DND-41 (cell line): ENCODE results near the gene TTC14.

ENCODE experiments used
- ATAC-seq: fragments of 200-7000 bp; cut with Tn5 transposase; 3 replicates; pipeline ENCODE4 v1.9.1; 2021; ENCODE audit warnings: low read depth; ENCODE audit not compliant: insufficient read depth
- DNase-seq: peaks from one replicate; pipeline ENCODE4 v3.0.0-alpha.2; 2020
- H2AFZ ChIP-seq: 2 replicates; pipeline ENCODE4 v1.6.0; 2012; ENCODE audit warnings: low read depth, low read length
- H3K27ac ChIP-seq: 2 replicates; pipeline ENCODE4 v1.5.1; 2012; ENCODE audit warnings: low read length, inconsistent platforms
- H3K27me3 ChIP-seq: fragments of 200-600 bp; sonication (generic); 2 replicates; pipeline ENCODE4 v1.6.0; 2012; ENCODE audit warnings: low read length, mild to moderate bottlenecking, inconsistent platforms; ENCODE audit not compliant: insufficient read depth, poor library complexity
- H3K36me3 ChIP-seq: 2 replicates; pipeline ENCODE4 v1.5.1; 2012; ENCODE audit warnings: low read length, inconsistent platforms; ENCODE audit not compliant: insufficient read depth
- H3K4me1 ChIP-seq: 2 replicates; pipeline ENCODE4 v1.5.1; 2012; ENCODE audit warnings: mild to moderate bottlenecking, low read length; ENCODE audit not compliant: insufficient read depth
- H3K4me2 ChIP-seq: 2 replicates; pipeline ENCODE4 v1.6.0; 2012; ENCODE audit warnings: mild to moderate bottlenecking, moderate library complexity, low read length, inconsistent platforms; ENCODE audit not compliant: insufficient read depth
- H3K4me3 ChIP-seq, 2 experiments: fragments of 200-600 bp in 1 of 2; shearing (Covaris generic) in 1 of 2; 2 replicates each; pipeline ENCODE4 v1.5.1; 2012 to 2016; ENCODE audit warnings: inconsistent platforms in 2 of 2, low read length in 2 of 2, mild to moderate bottlenecking in 2 of 2, low read depth in 1 of 2, moderate library complexity in 1 of 2
- H3K79me2 ChIP-seq: 2 replicates; pipeline ENCODE4 v1.6.0; 2012; ENCODE audit warnings: low read length, inconsistent platforms; ENCODE audit not compliant: insufficient read depth
- H3K9ac ChIP-seq: 2 replicates; pipeline ENCODE4 v1.6.0; 2012; ENCODE audit warnings: low read depth, mild to moderate bottlenecking, inconsistent platforms, low read length, moderate library complexity
- H3K9me3 ChIP-seq: 2 replicates; pipeline ENCODE4 v1.5.1; 2012; ENCODE audit warnings: low read length, moderate library complexity, mild to moderate bottlenecking, inconsistent platforms; ENCODE audit not compliant: insufficient read depth, severe bottlenecking
- H4K20me1 ChIP-seq: 2 replicates; pipeline ENCODE4 v1.6.0; 2012; ENCODE audit warnings: low read length; ENCODE audit not compliant: insufficient read depth
- CTCF ChIP-seq: IDR thresholded peaks from 2 replicates; pipeline ENCODE4 v1.5.1; 2012; ENCODE audit warnings: borderline replicate concordance, low read length, moderate library complexity, mild to moderate bottlenecking; ENCODE audit not compliant: poor library complexity, severe bottlenecking; ENCODE audit errors: extremely low read depth
- EZH2 ChIP-seq: IDR thresholded peaks from 3 replicates; pipeline ENCODE4 v1.6.1; 2012; ENCODE audit warnings: borderline replicate concordance, low read depth, mild to moderate bottlenecking, moderate library complexity, low read length, inconsistent platforms; ENCODE audit not compliant: severe bottlenecking

TTC14 gene

DNA sequence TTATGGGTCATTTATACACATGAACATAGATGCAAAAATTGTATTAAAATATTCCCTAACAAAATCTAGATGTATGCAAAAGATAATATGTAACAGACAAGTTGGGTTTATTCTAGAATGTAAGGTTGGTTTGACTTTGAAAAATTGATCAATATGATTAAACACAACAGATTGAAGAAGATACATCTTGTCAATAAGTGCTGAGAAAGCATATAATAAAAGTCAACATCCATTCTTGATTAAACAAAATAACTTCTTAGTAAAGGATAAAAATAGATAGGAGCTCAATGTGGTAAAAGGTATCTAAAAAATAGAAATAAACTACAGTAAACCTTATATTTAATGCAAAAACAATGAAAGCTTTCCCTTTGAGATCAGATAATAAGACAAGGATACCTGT, 39.0 kb downstream of the TTC14 start:
- H3K9ac ChIP-seq = no peak overlapping the region
- H3K27me3 ChIP-seq = no peaks in the 10 kb centered on the region
- H3K36me3 ChIP-seq = no peaks in the 10 kb centered on the region
- H3K4me3 ChIP-seq = no peak overlapping the region
- ATAC-seq (no peak), DNase-seq (no peak)
- H2AFZ ChIP-seq = no peak overlapping the region
- no peaks in the 10 kb centered on the region for H4K20me1 ChIP-seq
- no peaks in the 10 kb centered on the region for H3K9me3 ChIP-seq
- H3K27ac ChIP-seq = no peak overlapping the region
- no peaks in the 10 kb centered on the region for H3K79me2 ChIP-seq
- no peak overlapping the region for H3K4me2 ChIP-seq
- TF ChIP-seq EZH2 (no peak), CTCF (no peak)
- no peaks in the 10 kb centered on the region for H3K4me1 ChIP-seq

- Histone ChIP-seq H3K27me3 (peaks cover 2% of the 10 kb centered on the region), H3K27ac (no peak overlapping the region), H3K4me2 (no peak overlapping the region), H3K36me3 (no peaks in the 10 kb centered on the region), H3K4me1 (no peaks in the 10 kb centered on the region), H3K79me2 (no peaks in the 10 kb centered on the region), H3K4me3 (no peak overlapping the region), H3K9me3 (no peaks in the 10 kb centered on the region), H3K9ac (no peak overlapping the region), H2AFZ (no peak overlapping the region), H4K20me1 (no peaks in the 10 kb centered on the region)
- DNase-seq (no peak), ATAC-seq (no peak)
- TF ChIP-seq EZH2 = no peak
- peak; percentile 25 for TF ChIP-seq CTCF
Observed at GRCh38 chr3:180646187-180646790, 44.3 kb downstream of the TTC14 start.

DNA sequence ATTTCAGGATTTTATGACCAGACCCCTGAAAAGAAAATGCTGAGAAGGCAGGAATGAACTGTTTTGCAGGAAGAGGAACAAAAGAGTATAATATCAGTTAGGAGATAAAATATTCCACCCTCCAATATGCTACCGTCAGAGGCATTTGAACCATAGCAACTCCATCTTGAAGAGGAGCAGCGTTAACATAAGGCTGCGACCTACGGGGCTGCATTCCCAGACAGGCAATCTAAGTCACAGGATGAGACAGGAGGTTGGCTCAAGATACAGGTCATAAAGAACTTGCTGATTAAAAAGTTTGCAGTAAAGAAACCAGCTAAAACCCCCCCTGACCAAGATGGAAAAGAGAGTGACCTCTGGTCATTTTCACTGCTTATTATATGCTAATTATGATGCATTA, 54.4 kb downstream of the TTC14 start:
- Histone ChIP-seq H3K9ac (no peak overlapping the region), H3K36me3 (no peaks in the 10 kb centered on the region), H3K4me3 (no peak overlapping the region), H2AFZ (no peak overlapping the region), H3K9me3 (no peaks in the 10 kb centered on the region), H3K27ac (no peak overlapping the region), H3K79me2 (no peaks in the 10 kb centered on the region), H3K4me2 (no peak overlapping the region), H3K27me3 (peaks cover 4% of the 10 kb centered on the region), H4K20me1 (no peaks in the 10 kb centered on the region), H3K4me1 (no peaks in the 10 kb centered on the region)
- DNase-seq (no peak), ATAC-seq (no peak)
- TF ChIP-seq CTCF = no peak
- TF ChIP-seq EZH2 = no peak

GRCh38 chr3:180657094-180657493, 55.1 kb downstream of the TTC14 start:
- TF ChIP-seq CTCF (no peak), EZH2 (no peak)
- no peaks in the 10 kb centered on the region for H3K79me2 ChIP-seq
- H3K27me3 ChIP-seq = peaks cover 4% of the 10 kb centered on the region
- ATAC-seq (no peak), DNase-seq (no peak)
- no peaks in the 10 kb centered on the region for H3K4me1 ChIP-seq
- H3K4me2 ChIP-seq = no peak overlapping the region
- no peak overlapping the region for H2AFZ ChIP-seq
- H3K27ac ChIP-seq = no peak overlapping the region
- no peak overlapping the region for H3K9ac ChIP-seq
- no peak overlapping the region for H3K4me3 ChIP-seq
- no peaks in the 10 kb centered on the region for H3K36me3 ChIP-seq
- no peaks in the 10 kb centered on the region for H3K9me3 ChIP-seq
- no peaks in the 10 kb centered on the region for H4K20me1 ChIP-seq
